Lung microvascular endothelial cell (primary cell): ENCODE measurements around the gene DNAJA2. TPM values are rescaled to one million over a fixed set of nuclear protein-coding genes. Genes with fewer than 3 reads are reported as not detected.

Experiments used
- total RNA-seq: library from RNA; depleted of rRNA; stranded (reverse); fragments of >200 nt; gene quantifications from 2 replicates; pipeline ENCODE4 v1.2.1, GENCODE V29; 2014

DNAJA2 gene
- total RNA-seq, 1 donor from 2014 or later: 58.9 TPM

Other genes starting within 250 kb of the DNAJA2 start
- gene MYLK3, start 225.3 kb downstream of the DNAJA2 start, total RNA-seq: under 0.01 and 0.22 TPM in 2 replicates
- 5.9 and 8.9 TPM in 2 replicates for gene C16orf87, start 142.5 kb downstream of the DNAJA2 start, total RNA-seq
- 4.8 and 6.0 TPM in 2 replicates for gene GPT2, start 89.3 kb downstream of the DNAJA2 start, total RNA-seq
- 10.5 and 14.8 TPM in 2 replicates for gene NETO2, start 170.3 kb upstream of the DNAJA2 start, total RNA-seq